K562 (cell line): ENCODE results near the gene TTLL12. TPM values are rescaled to one million over a fixed set of nuclear protein-coding genes. Genes with fewer than 3 reads are reported as not detected.

Source experiments
- ARNT ChIP-seq, 2 experiments: fragments of 450-650 bp; IDR thresholded peaks; 2 replicates each; pipeline ENCODE4 v1.6.1; 2016; ENCODE audit warnings: mild to moderate bottlenecking in 1 of 2
- HDAC1 ChIP-seq, 2 experiments: fragments of 450-650 bp; IDR thresholded peaks; 2 replicates each; pipeline ENCODE4 v1.6.1; 2016 to 2017; ENCODE audit warnings: inconsistent platforms in 1 of 2, mild to moderate bottlenecking in 1 of 2, moderate library complexity in 1 of 2
- IRF2 ChIP-seq: sonication (generic); formaldehyde crosslinking; IDR thresholded peaks from 2 replicates; pipeline ENCODE4 v1.8.1; 2022; ENCODE audit warnings: mild to moderate bottlenecking, missing genetic modification reagents
- KLF6 ChIP-seq: fragments of 250-450 bp; sonication (Bioruptor Pico); IDR thresholded peaks from 2 replicates; pipeline ENCODE4 v1.4.0; 2020; ENCODE audit warnings: mild to moderate bottlenecking, moderate library complexity, borderline replicate concordance
- L3MBTL2 ChIP-seq: fragments of 450-650 bp; IDR thresholded peaks from 2 replicates; pipeline ENCODE4 v1.6.1; 2016; ENCODE audit warnings: mild to moderate bottlenecking, moderate library complexity
- MEF2D ChIP-seq: conservative IDR thresholded peaks from 2 replicates; pipeline ENCODE4 v1.6.1; 2016; ENCODE audit warnings: low read depth, missing genetic modification characterization, missing compliant biosample characterization
- MEIS2 ChIP-seq: fragments of 450-650 bp; IDR thresholded peaks from 2 replicates; pipeline ENCODE4 v1.6.1; 2014; ENCODE audit warnings: mild to moderate bottlenecking; ENCODE audit not compliant: partially characterized antibody
- MXI1 ChIP-seq: IDR thresholded peaks from 2 replicates; pipeline ENCODE4 v1.6.1; 2011; ENCODE audit warnings: low read depth, mild to moderate bottlenecking, improper control_type of control experiment, low read length
- RHOXF2B ChIP-seq: fragments of 250-450 bp; sonication (Bioruptor Pico); conservative IDR thresholded peaks from 2 replicates; pipeline ENCODE4 v1.5.1; 2021
- RNF2 ChIP-seq: sonication (generic); IDR thresholded peaks from 2 replicates; pipeline ENCODE4 v1.6.1; 2016
- SRSF3 ChIP-seq: fragments of 200-400 bp; formaldehyde crosslinking; IDR thresholded peaks from 2 replicates; pipeline ENCODE4 v1.6.1; 2016; ENCODE audit warnings: mild to moderate bottlenecking, low read length, moderate library complexity; ENCODE audit not compliant: insufficient read depth
- TCF3 ChIP-seq: sonication (generic); formaldehyde crosslinking; IDR thresholded peaks from 2 replicates; pipeline ENCODE4 v1.4.0; 2020; ENCODE audit warnings: mild to moderate bottlenecking, missing genetic modification reagents
- U2AF2 ChIP-seq: fragments of 200-400 bp; formaldehyde crosslinking; optimal IDR thresholded peaks from 2 replicates; pipeline ENCODE3; 2017; ENCODE audit warnings: low read depth, mild to moderate bottlenecking, low read length
- ZC3H11A ChIP-seq: IDR thresholded peaks from 2 replicates; pipeline ENCODE4 v1.6.1; 2012; ENCODE audit warnings: low read depth, low read length, improper control_type of control experiment
- ZKSCAN1 ChIP-seq: fragments of 150-350 bp; IDR thresholded peaks from 2 replicates; pipeline ENCODE4 v1.6.1; 2016; ENCODE audit warnings: low read depth, low read length
- ZNF707 ChIP-seq: fragments of 250-450 bp; sonication (Bioruptor Pico); conservative IDR thresholded peaks from 2 replicates; pipeline ENCODE4 v1.8.0; 2022; ENCODE audit warnings: inconsistent platforms, mild to moderate bottlenecking, moderate library complexity
- polyA plus RNA-seq, 8 experiments: library from polyadenylated mRNA; depleted of rRNA in 4 of 8; stranded (reverse) in 5 of 8; unstranded in 3 of 8; fragments of >200 nt; fragmentation: Nextera tagmentation in 2 of 8; fragmentation: Illumina TruSeq in 1 of 8; extraction: Ambion mirVana in 2 of 8; extraction: Trizol in 1 of 8; gene quantifications; 2 replicates each; pipeline versions ENCODE4 v1.2.1 to v1.2.3, GENCODE V29; 2011 to 2014; ENCODE audit warnings: inconsistent platforms in 1 of 8, missing spikeins in 1 of 8
- total RNA-seq, 7 experiments: library from RNA; depleted of rRNA in 6 of 7; stranded (reverse); fragments of >200 nt in 6 of 7; fragmentation: Illumina TruSeq in 2 of 7; extraction: Trizol in 2 of 7; gene quantifications; 2 replicates each; pipeline versions ENCODE4 v1.2.1 to v1.2.3, GENCODE V29; 2011 to 2021; ENCODE audit warnings: low replicate concordance in 1 of 7
- TF ChIP-seq, protein P1 (sequence below): fragments of 250-450 bp; sonication (Bioruptor Pico); IDR thresholded peaks from 2 replicates; pipeline ENCODE4 v1.8.0; 2021; ENCODE audit warnings: borderline replicate concordance, mild to moderate bottlenecking, moderate library complexity; ENCODE audit not compliant: poor library complexity, severe bottlenecking
- TF ChIP-seq, protein P2 (sequence below): fragments of 250-450 bp; sonication (Bioruptor Pico); IDR thresholded peaks from 2 replicates; pipeline ENCODE4 v1.4.0; 2020; ENCODE audit warnings: borderline replicate concordance
- TF ChIP-seq, protein P3 (sequence below), 2 experiments: fragments of 450-650 bp; conservative IDR thresholded peaks; 2 replicates each; pipeline ENCODE4 v1.6.1; 2017; ENCODE audit warnings: mild to moderate bottlenecking in 2 of 2, moderate library complexity in 2 of 2
- TF ChIP-seq, protein P4 (sequence below): fragments of 250-450 bp; sonication (Bioruptor Pico); IDR thresholded peaks from 2 replicates; pipeline ENCODE4 v1.4.0; 2020; ENCODE audit warnings: mild to moderate bottlenecking, moderate library complexity
- TF ChIP-seq, protein P5 (sequence below): fragments of 200-800 bp; sonication (Bioruptor generic); IDR thresholded peaks from 2 replicates; pipeline ENCODE4 v1.6.1; 2017; ENCODE audit warnings: missing genetic modification characterization, missing compliant biosample characterization

TTLL12 gene
- total and polyA plus RNA-seq, 9 of the 15 experiments (the other 6 are each of a cell fraction or from before 2014, with no cell fraction given) = 1.3 to 128 (median 43.0) TPM

DNA sequence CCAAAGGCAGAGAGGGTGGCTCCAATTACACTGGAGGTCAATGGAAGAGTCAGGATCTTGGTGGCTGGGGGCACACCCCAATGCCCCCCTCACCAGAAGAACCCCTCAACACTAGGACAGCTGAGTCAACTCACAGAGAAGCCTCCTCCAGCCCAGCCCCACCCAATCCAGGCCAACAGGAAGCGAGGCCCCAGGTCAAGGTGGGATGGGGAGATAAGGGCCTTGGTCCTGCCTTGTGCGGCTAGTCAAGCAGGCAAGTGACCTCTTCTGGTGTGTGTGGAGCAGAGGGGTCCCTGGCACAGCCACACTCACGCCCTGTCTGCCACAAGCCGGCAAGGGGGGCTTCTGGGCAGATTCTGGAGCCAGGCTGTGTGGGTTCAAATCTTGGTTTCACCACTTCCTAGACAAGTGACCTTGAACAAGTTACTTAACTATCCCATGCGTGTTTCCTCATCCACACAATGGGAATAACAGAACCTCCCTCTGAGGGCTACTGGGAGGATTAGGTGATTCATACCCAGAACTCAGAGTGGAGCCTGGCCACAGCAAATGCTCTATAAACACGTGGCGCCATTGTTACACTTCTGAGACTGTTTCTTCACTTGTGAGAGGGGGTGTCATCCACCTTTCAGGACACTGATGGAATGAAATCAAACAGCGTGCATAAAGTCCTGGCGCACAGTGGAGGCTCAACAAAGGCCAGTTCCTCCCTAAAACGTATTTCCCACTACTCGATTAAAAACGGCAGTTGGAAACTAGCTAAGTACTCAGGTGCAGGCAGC lies 3.2 kb downstream of the TTLL12 start (continued):
- TF ChIP-seq KLF6 (CRISPR knock-in tag) (no peak), SRSF3 (no peak), ZKSCAN1 (peak; percentile 39; the same call in 1 of the 2 replicates), TCF3 (CRISPR knock-in tag) (peak; percentile 97), MEF2D (tag) (no peak), L3MBTL2 (0 out of 2 replicates have a peak, but pooled peaks have one; percentile 29), ARNT (IDR thresholded peaks at IDR 0.05) (0 out of 4 replicates have a peak, but pooled peaks of 1 of the 2 experiments have one; percentile 20), IRF2 (no peak), ZNF707 (no peak), HDAC1 (IDR thresholded peaks at IDR 0.05) (peak in 1 of 2 experiments; percentile 40; a peak in 1 of 4 replicates), MXI1 (no peak), RHOXF2B (no peak), MEIS2 (peak; percentile 15), ZC3H11A (no peak), U2AF2 (no peak), RNF2 (peak; percentile 84)
- TF ChIP-seq, protein P1, sequence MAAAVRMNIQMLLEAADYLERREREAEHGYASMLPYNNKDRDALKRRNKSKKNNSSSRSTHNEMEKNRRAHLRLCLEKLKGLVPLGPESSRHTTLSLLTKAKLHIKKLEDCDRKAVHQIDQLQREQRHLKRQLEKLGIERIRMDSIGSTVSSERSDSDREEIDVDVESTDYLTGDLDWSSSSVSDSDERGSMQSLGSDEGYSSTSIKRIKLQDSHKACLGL = no peak
- TF ChIP-seq, protein P2, sequence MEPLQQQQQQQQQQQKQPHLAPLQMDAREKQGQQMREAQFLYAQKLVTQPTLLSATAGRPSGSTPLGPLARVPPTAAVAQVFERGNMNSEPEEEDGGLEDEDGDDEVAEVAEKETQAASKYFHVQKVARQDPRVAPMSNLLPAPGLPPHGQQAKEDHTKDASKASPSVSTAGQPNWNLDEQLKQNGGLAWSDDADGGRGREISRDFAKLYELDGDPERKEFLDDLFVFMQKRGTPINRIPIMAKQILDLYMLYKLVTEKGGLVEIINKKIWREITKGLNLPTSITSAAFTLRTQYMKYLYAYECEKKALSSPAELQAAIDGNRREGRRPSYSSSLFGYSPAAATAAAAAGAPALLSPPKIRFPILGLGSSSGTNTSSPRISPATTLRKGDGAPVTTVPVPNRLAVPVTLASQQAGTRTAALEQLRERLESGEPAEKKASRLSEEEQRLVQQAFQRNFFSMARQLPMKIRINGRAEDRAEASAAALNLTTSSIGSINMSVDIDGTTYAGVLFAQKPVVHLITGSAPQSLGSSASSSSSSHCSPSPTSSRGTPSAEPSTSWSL (CRISPR knock-in tag) = no peak
- TF ChIP-seq, protein P3, sequence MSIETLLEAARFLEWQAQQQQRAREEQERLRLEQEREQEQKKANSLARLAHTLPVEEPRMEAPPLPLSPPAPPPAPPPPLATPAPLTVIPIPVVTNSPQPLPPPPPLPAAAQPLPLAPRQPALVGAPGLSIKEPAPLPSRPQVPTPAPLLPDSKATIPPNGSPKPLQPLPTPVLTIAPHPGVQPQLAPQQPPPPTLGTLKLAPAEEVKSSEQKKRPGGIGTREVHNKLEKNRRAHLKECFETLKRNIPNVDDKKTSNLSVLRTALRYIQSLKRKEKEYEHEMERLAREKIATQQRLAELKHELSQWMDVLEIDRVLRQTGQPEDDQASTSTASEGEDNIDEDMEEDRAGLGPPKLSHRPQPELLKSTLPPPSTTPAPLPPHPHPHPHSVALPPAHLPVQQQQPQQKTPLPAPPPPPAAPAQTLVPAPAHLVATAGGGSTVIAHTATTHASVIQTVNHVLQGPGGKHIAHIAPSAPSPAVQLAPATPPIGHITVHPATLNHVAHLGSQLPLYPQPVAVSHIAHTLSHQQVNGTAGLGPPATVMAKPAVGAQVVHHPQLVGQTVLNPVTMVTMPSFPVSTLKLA (conservative IDR thresholded peaks at IDR 0.05) = peak in 1 of 2 experiments; percentile 57; a peak in 3 of 4 replicates
- TF ChIP-seq, protein P4, sequence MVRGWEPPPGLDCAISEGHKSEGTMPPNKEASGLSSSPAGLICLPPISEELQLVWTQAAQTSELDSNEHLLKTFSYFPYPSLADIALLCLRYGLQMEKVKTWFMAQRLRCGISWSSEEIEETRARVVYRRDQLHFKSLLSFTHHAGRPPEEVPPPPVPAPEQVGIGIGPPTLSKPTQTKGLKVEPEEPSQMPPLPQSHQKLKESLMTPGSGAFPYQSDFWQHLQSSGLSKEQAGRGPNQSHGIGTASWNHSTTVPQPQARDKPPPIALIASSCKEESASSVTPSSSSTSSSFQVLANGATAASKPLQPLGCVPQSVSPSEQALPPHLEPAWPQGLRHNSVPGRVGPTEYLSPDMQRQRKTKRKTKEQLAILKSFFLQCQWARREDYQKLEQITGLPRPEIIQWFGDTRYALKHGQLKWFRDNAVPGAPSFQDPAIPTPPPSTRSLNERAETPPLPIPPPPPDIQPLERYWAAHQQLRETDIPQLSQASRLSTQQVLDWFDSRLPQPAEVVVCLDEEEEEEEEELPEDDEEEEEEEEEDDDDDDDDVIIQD = no peak
- TF ChIP-seq, protein P5, sequence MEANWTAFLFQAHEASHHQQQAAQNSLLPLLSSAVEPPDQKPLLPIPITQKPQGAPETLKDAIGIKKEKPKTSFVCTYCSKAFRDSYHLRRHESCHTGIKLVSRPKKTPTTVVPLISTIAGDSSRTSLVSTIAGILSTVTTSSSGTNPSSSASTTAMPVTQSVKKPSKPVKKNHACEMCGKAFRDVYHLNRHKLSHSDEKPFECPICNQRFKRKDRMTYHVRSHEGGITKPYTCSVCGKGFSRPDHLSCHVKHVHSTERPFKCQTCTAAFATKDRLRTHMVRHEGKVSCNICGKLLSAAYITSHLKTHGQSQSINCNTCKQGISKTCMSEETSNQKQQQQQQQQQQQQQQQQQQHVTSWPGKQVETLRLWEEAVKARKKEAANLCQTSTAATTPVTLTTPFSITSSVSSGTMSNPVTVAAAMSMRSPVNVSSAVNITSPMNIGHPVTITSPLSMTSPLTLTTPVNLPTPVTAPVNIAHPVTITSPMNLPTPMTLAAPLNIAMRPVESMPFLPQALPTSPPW (CRISPR knock-in tag) = peak; percentile 87
